Esophagus (tissue), 2 donors: Measurements from ENCODE around the gene DAD1. TPM values are rescaled to one million over a fixed set of nuclear protein-coding genes. Genes with fewer than 3 reads are reported as not detected.

Experiments
- H3K27ac ChIP-seq, 2 donors: one replicate each; pipeline ENCODE4 v1.5.1; 2013; ENCODE audit warnings: low read depth in 2 of 2, mild to moderate bottlenecking in 2 of 2, inconsistent platforms in 1 of 2, low read length in 1 of 2, moderate library complexity in 1 of 2
- H3K27me3 ChIP-seq, 2 donors: one replicate each; pipeline ENCODE4 v1.6.1; 2013; ENCODE audit warnings: low read length in 2 of 2, control low read depth in 1 of 2, mild to moderate bottlenecking in 1 of 2; ENCODE audit not compliant: insufficient read depth in 2 of 2, control insufficient read depth in 1 of 2
- H3K36me3 ChIP-seq, 2 donors: one replicate each; pipeline ENCODE4 v1.6.1; 2013; ENCODE audit warnings: low read length in 1 of 2; ENCODE audit not compliant: control insufficient read depth in 2 of 2, insufficient read depth in 2 of 2
- H3K4me1 ChIP-seq, 2 donors: one replicate each; pipeline ENCODE4 v1.6.1; 2013; ENCODE audit warnings: low read length in 1 of 2; ENCODE audit not compliant: control insufficient read depth in 2 of 2, insufficient read depth in 2 of 2
- H3K4me3 ChIP-seq, 2 donors: one replicate each; pipeline ENCODE4 v1.5.1; 2013; ENCODE audit warnings: low read length in 2 of 2, mild to moderate bottlenecking in 2 of 2, low read depth in 1 of 2, moderate library complexity in 1 of 2
- H3K9me3 ChIP-seq, 2 donors: one replicate each; pipeline ENCODE4 v1.6.1; 2013; ENCODE audit warnings: mild to moderate bottlenecking in 2 of 2, low read depth in 1 of 2, low read length in 1 of 2, moderate library complexity in 1 of 2; ENCODE audit not compliant: control insufficient read depth in 2 of 2, insufficient read depth in 1 of 2
- WGBS, 2 donors: extraction: QIAGEN DNeasy Blood & Tissue Kit; methylation state at CpG; one replicate each; pipeline ENCODE4 v1.1.7; 2013; 5-methylcytosine and 5-hydroxymethylcytosine counted together
- polyA plus RNA-seq, 2 donors: library from polyadenylated mRNA; stranded (reverse); fragments of 200-250 nt; gene quantifications; one replicate each; pipeline ENCODE4 v1.2.3, GENCODE V29; 2013
- donor health status: healthy with polysubstance abuse.
- donor health status: Bipolar disorder and iron deficiency.

Gene DAD1
- polyA plus RNA-seq, 2 donors: 77.9 to 243 TPM

DNA sequence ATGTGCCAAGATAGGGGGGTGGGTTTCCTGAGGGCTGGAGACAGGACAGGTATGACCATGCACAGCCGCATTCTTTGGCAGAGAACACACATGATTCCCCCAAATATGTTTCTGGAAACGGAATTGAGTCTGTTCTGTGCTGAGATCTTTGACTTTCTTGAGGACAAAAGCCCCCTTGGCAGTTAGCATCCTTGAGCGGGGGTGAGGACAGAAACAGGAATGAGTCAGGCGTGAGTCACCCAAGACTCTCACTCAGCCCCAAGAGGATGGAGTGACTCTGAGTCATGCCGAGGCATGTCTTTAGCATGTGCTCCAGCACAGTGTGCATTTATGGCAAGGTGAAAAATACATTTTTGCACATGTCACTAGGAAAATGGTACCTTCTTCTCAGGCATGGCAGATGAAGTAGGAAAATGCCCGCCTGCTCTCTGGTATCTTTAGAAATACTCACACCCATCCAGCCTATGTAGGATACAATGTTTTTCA lies 52.1 kb downstream of the DAD1 start:
- H3K36me3 ChIP-seq: no peaks in the 10 kb centered on the region
- no peak overlapping the region for H3K4me3 ChIP-seq
- H3K27me3 ChIP-seq: no peaks in the 10 kb centered on the region
- 19 to 34% methylated on average over 6 of the region's 6 CpGs for WGBS, 2 donors
- H3K4me1 ChIP-seq: peaks cover 0 to 3% of the 10 kb centered on the region in 2 donors
- no peaks in the 10 kb centered on the region for H3K9me3 ChIP-seq
- peak overlapping the region in 1 of 2 donors; percentile 53 for H3K27ac ChIP-seq

DNA sequence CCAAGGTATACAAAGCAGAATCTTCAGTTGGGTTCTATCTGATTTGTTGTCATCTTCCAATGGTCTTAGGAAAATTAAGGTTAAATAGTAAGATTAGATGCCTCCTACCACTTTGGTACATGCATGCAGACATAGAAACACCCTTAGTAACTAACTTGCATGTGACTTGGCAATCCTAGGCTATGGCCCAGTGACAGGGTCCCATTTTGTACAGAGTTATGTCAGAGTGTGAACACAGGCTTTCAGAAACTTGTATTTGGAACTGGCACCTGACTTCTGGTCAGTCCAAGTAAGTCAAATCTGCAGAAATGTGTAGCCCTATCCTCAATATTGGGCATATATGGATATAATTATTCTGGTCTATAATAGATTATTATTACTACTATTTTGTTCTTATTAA lies 53.1 kb downstream of the DAD1 start:
- no peaks in the 10 kb centered on the region for H3K36me3 ChIP-seq
- no peaks in the 10 kb centered on the region for H3K9me3 ChIP-seq
- peaks cover 0 to 3% of the 10 kb centered on the region in 2 donors for H3K4me1 ChIP-seq
- H3K27me3 ChIP-seq: no peaks in the 10 kb centered on the region
- no peak overlapping the region for H3K27ac ChIP-seq
- H3K4me3 ChIP-seq: no peak overlapping the region

DNA sequence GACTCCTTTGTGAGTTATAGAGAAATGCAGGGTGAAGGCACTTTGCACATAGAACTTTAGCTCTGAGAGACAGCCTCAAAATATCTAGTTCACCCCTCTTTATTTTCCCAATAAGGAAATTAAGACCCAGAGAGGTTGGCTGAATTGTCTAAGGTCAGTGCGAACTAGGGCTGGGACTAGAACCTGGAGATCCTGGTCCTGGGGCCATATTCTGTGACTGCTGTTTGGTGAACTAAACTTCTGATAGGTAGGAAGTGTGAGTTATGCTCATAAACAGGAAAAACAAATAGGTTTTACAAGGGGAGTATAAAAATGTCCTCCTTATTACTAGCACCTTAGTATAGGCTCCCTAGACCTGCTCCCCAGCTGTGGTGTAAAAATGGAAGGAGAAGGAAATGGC lies 53.9 kb downstream of the DAD1 start:
- no peak overlapping the region for H3K27ac ChIP-seq
- WGBS, 2 donors: 83 to 93% methylated on average over 1 of the region's 1 CpG
- H3K9me3 ChIP-seq: no peaks in the 10 kb centered on the region
- H3K4me1 ChIP-seq: peaks cover 0 to 3% of the 10 kb centered on the region in 2 donors
- H3K36me3 ChIP-seq: no peaks in the 10 kb centered on the region
- H3K4me3 ChIP-seq: no peak overlapping the region
- H3K27me3 ChIP-seq: no peaks in the 10 kb centered on the region

DNA sequence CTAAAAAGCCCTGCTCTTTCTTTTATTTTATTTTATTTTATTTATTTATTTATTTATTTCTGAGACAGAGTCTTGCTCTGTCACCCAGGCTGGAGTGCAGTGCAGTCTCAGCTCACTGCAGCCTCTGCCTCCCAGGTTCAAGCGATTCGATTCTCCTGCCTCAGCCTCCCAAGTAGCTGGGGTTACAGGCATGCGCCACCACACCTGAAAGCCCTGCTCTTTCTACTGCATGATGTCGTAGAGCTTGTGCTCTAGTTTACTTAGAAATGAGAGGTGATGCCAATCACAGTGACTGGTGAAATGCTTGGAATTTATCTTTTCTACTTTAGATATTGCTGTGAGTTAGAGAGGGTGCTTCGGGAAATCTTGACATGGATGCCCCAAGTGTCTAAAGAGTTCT lies 54.5 kb downstream of the DAD1 start:
- H3K4me1 ChIP-seq: peaks cover 0 to 3% of the 10 kb centered on the region in 2 donors
- WGBS, 2 donors: 86 to 90% methylated on average over 5 of the region's 5 CpGs
- no peaks in the 10 kb centered on the region for H3K9me3 ChIP-seq
- H3K36me3 ChIP-seq: no peaks in the 10 kb centered on the region
- no peaks in the 10 kb centered on the region for H3K27me3 ChIP-seq
- no peak overlapping the region for H3K27ac ChIP-seq
- H3K4me3 ChIP-seq: no peak overlapping the region

DNA sequence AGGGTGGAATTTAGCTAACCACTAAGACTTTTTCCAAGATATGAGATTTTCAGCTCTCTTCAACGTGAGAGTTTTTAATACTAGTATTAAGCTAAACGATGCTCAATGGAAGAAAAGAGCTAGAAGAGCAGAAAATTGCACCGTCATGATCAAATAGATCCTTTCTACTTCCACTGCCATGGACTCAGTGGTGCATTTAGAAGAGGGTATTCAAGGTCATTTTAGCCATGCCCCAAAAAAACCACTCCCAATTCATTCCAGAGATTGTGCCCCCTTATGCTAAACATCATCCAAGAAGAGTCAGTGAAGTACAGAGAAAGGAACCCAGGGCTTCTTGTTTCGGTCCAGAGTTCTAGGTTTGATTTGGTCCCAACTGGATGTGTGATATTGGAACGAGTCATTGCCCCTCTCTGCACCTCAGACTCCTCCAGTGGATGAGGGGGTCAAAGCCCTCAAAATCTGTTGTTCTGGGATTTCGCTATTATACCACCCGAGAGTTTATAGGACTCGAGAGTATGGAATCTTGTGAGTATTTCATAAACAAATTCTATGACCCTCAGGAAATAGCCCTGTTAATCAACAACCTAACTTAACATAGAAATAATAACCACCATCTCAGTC lies 55.2 kb downstream of the DAD1 start:
- Histone ChIP-seq H3K4me1 (peaks cover 0 to 3% of the 10 kb centered on the region in 2 donors), H3K4me3 (no peak overlapping the region), H3K27me3 (no peaks in the 10 kb centered on the region), H3K27ac (no peak overlapping the region), H3K36me3 (no peaks in the 10 kb centered on the region), H3K9me3 (no peaks in the 10 kb centered on the region)
- 83 to 87% methylated on average over 8 of the region's 8 CpGs for WGBS, 2 donors

DNA sequence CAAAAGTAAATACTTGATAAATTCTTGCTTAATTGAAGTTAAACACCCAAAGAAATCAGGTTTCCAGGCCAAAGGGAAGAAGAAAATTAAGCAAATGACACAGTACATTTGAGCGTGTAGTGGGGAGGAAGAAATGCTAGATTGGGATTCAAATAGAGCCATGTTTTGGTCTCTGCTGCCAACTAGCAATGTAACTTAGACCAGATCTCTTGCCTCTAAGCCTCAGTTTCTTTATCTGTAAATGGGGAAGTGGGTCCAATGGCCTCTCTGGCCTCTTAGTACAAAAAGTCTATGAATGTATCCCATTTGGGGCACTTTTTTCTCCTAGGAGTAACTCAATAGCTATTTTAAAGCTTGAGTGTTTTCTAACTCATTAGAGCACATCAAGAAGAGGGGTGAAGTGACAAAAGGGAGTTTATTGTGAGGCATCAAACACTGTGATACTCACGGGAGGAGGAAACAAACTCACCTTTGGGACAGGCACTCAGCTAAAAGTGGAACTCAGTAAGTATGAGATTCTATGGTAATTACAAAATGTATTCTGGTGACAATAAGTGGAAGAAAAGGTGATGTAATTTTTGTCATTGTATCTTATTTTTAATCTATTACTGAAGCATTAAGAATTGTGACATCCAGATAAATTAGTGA lies 55.8 kb downstream of the DAD1 start:
- H3K27ac ChIP-seq: no peak overlapping the region
- no peaks in the 10 kb centered on the region for H3K27me3 ChIP-seq
- no peaks in the 10 kb centered on the region for H3K36me3 ChIP-seq
- no peak overlapping the region for H3K4me3 ChIP-seq
- H3K4me1 ChIP-seq: peaks cover 0 to 3% of the 10 kb centered on the region in 2 donors
- no peaks in the 10 kb centered on the region for H3K9me3 ChIP-seq
- 83 to 84% methylated on average over 2 of the region's 2 CpGs for WGBS, 2 donors

DNA sequence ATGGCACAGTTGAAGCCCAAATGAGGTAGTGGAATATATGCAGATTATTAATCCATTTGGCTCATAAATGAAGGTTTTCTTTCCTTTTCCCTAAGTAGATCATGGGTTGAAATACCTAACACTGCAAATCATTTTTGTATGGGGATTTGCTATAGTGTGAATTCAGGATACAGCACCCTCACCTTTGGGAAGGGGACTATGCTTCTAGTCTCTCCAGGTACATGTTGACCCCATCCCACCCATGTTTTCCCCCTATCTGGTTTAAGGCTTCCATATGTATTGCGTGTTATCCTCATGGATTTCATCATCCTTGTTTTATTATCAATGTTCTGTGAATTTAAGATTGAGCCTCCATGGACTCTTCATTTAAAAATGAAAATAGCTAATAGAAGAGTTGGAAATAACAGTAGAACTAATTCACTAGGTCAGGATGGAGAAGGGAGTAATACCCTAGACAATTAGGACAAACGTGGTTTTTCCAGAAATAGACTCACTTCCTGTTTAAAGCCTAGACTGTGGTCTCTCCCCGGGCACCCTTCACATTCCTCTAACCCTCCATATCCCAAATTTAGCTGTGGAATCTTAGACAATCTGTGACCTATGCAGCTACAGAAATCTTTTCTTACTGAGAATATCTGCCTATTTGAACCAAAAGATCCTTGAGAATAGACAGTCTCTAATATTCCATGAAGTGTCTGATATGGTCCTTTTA lies 56.5 kb downstream of the DAD1 start:
- Histone ChIP-seq H3K9me3 (no peaks in the 10 kb centered on the region), H3K4me3 (no peak overlapping the region), H3K27me3 (no peaks in the 10 kb centered on the region), H3K4me1 (peaks cover 0 to 2% of the 10 kb centered on the region in 2 donors), H3K27ac (no peak overlapping the region), H3K36me3 (no peaks in the 10 kb centered on the region)
- WGBS, 2 donors: 67% methylated on average over 3 of the region's 3 CpGs

DNA sequence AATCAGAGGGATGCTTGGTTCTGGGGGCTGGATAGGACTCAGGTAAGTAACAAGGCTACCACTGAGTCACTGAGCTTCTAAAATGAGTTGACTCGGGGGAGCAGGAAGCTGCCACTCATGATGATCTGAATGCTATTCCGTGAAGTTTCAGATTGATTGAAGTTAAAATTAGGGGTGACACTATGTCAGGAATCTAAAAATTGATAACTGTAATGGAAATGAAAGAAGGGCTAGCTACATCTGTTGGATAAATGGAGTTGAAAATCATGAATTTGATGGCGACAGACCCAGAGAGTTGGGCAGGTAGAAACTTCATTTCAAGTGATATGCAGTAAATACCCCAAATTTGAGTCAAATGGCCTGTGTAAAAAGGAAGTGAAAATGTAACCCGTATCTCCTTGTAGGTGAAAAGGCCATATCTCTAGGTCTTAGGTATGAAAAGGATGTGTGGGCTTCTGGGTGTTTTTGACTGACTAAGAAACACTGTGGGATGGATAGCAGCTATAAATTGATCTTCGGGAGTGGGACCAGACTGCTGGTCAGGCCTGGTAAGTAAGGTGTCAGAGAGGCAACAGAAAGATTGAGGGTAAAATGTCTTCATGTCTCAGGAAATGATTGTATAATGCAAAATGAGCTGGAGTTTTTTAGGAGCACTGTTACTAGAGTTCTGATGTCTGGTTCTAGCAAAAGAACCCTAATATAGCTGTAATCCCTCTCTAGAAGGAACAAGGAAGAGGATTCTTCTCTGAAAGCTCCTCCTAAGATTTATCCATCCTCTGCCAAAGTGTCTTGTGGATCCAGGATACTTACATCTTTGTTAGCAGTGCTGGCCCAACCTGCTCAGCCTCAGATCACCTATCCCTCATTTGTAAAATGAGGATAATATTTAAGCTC lies 57.3 kb downstream of the DAD1 start:
- Histone ChIP-seq H3K27ac (no peak overlapping the region), H3K27me3 (no peaks in the 10 kb centered on the region), H3K4me1 (no peaks in the 10 kb centered on the region), H3K36me3 (no peaks in the 10 kb centered on the region), H3K9me3 (no peaks in the 10 kb centered on the region), H3K4me3 (no peak overlapping the region)
- 80 to 84% methylated on average over 5 of the region's 5 CpGs for WGBS, 2 donors

DNA sequence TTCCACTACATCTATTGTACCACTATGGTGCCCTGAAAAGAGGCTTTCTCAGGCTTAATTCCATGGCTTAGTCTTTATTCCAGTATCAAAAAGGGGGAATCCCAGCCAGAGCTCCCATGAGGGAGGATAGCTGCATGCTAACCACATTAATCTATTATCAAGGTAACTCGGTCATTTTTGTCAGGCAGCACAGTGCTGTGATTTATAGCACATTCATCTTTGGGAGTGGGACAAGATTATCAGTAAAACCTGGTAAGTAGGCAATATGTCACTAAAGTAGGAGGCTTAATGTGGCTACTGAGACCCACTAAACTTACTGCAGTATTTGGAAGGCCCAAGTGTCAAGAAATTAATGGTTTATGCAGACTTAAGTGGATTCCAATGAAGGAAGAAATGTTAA lies 58.9 kb downstream of the DAD1 start:
- no peaks in the 10 kb centered on the region for H3K27me3 ChIP-seq
- no peaks in the 10 kb centered on the region for H3K9me3 ChIP-seq
- no peak overlapping the region for H3K27ac ChIP-seq
- WGBS, 2 donors: 38 to 50% methylated on average over 1 of the region's 1 CpG
- no peaks in the 10 kb centered on the region for H3K36me3 ChIP-seq
- H3K4me3 ChIP-seq: no peak overlapping the region
- no peaks in the 10 kb centered on the region for H3K4me1 ChIP-seq
